Femur (tissue), 1 donor: ENCODE data around the gene MTHFS.
A peak's percentile ranks its signal among the peaks of the same experiment; 100 is the strongest.

Source experiments
- DNase-seq: peaks from one replicate; pipeline ENCODE4 v3.0.0-alpha.2; 2017

MTHFS gene

DNA sequence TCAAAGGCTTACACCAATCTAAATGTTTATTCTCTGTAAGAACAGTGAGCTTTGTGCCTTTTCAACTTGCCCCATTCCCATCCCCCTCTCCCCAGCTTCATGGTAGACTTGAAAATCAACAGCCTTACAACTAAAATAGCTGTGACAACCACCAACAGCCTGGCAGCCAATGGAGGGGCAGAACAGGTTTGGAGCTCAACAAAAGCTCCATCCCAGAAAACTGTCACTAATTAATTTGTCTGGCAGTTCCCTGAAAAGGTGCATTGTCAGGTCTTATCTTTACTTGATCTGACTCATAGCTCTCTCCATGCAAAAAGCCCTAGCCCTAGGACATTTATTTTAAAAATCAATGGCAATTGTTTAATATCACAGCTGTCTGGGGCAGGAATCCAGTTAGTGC, 22.6 kb downstream of the MTHFS start:
- no peak for DNase-seq

DNA sequence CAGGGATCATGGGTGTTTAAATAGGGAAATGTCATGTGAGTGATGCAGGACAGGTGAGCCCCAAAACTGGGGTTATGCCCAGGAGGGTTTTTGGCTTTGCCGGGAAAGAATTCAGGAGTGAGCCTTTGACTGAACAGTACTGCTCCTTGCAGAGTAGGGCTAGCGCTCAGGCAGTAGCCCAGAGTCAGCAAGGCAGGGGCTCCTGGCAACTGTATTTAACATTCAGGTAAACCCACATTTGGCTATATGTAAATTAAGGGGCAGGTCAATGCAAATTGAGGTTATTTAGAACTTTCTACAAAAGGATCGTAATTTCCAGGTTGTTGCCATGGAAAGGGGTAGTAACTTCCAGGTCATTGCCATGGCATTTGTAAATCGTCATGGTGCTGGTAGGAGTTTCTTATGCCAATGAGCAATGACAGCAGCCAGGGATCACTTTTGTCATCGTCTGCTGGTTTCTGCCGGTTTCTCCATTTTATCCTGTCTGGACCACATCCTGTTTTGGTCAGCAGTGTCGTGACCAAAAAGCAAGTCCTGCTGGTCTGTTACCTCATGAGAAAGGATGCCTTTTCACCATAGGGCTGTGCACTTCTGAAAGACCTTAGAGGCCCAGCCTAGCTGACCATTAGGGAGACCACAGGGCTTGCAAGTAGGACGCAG, 24.3 kb downstream of the MTHFS start:
- DNase-seq: peak; percentile 29

DNA sequence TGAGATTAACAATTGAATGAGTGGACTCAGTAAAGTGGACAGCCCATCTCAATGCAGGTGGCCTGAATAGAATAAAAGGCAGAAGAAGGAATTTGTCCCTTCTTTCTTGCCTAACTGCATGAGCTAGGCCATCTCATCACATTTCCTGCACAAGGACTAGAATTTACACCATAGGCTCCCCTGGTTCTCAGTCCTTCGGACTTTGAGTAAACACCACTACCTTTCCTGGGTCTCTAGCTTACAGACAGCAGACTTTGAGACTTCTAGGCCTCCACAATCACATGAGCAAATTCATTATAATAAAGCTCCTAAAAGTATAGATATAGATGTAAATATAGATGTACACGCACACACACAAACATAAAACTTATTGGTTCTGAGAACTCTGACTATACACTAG, 28.3 kb downstream of the MTHFS start:
- no peak for DNase-seq

DNA sequence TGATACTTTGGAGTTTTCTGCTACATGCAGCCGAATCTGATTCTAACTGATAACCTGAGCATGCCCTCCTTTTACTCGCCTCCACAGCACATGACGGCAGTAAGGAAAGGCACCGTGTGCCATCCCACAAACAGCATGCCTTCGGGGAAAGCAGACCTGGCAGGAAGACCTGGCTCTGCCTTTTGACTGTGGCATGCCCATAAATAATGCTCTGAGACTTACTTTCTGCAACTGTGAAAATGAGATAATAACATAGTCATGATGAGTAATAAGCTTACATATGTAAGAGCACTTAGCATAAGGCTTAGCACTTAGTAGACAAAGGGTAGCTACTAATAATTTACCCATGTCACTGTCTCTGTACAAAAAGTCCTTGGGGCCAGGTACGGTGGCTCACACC, 32.9 kb downstream of the MTHFS start:
- DNase-seq: no peak

DNA sequence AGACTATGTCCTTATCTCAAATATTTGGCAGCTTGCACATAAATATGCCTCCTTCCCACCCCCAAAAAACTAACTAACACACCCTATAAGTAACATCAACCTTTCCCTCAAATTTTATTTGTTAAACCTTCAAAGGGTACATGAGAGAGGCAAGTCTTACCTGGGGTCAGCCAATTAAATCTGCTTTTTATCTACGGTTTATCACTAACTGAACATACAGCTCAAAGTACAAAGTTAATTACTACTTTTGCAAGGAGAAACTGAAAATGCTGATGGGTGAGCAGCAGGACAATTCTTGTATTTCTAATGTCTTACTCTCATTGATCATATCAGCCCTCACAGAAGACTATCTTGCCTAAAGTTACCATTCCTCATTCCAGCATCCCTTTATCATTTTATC, 34.6 kb downstream of the MTHFS start:
- DNase-seq: no peak

DNA sequence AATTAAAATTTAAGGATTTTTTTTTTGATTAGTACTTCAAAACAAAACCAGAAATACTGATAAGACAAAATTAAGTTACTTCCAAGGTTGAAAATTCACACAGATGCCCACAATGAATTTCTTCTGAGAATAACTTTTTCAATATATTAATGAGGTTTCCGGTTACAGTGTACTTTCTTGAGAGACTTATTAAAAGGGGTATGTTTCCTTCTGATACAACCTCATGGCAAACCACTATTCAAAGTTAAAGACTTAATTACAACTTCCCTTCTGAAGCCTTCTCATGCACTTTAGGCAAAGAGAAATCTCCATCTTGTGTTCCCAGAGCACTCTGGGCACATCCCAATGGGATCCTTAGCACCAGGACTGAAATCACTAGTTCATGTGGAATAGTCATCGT, 36.2 kb downstream of the MTHFS start:
- no peak for DNase-seq

DNA sequence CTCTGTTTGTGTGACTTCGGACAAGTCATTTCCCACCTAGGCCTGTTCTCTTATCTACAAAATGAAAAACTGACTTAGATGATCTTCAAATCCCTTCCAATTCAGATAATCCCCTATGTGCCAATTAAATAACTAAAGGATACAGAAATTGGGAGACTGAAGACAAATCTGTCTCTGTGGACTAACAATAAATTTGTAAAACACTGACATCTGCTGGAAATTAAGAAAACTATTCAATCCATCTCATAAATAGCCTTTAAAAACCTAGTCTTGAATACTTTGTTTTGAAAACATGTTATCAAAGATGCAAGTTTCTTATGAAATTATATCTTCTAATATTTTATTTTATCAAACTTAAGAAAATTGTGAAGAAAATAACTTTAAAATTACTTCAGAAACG, 38.3 kb downstream of the MTHFS start:
- no peak for DNase-seq

DNA sequence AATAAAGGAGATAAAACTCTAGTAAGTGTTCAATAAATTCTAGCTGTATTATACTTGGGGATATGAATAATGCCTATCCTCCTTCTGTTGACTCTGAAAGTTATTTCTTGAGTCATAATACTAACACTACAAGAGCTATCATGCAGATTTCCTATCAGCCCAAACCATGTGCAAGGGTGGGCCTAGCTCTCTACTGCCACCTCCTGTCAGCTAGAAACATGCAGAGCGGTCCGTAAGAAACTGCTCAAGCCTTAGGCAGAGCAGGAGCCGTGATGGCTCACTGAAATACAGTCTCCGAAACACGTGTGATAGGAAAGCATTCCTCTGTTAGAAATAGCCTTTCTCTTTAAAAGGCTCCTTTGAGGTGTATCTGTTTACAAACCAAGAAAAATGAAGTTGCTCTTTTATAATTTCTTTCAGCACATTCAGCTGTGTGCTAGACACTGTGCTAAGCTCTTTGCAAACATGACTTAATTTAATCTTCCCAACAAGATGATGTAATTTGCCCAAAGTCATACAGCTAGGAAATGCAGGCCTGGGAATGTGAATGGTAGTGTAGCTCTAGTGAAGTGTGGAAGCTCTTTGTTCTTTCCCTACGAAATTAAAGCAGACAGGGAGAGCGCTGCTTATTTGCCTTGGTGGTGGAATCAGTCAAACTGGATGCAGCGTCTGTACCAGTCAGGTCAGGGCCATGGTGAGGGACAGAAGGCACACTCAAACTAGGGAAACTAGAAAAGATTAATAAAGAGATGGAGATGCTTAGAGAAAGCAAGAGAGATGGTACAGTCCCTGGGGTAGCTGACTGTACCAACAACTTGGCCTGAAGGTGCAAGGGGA, 43.1 kb downstream of the MTHFS start:
- DNase-seq: peak; percentile 81

DNA sequence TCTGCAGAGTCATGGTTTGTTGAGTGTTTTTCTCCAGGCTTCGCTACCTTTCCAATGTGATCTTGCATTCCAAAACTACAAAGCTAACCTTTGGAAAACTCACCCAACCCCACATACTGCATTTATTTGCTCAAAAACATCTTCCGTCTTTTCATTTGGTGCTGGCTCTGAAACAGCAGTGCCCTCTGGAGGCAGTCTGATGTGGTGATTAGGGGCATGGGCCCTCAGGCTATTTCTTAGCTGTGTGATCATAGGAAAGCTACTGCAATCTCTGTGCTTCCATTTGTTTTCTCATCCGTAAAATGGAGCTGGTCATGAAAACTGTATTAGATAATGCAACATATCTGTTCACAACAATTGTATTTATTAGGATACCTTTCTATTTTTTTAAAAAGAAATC, 47.0 kb downstream of the MTHFS start:
- DNase-seq: peak; percentile 22

DNA sequence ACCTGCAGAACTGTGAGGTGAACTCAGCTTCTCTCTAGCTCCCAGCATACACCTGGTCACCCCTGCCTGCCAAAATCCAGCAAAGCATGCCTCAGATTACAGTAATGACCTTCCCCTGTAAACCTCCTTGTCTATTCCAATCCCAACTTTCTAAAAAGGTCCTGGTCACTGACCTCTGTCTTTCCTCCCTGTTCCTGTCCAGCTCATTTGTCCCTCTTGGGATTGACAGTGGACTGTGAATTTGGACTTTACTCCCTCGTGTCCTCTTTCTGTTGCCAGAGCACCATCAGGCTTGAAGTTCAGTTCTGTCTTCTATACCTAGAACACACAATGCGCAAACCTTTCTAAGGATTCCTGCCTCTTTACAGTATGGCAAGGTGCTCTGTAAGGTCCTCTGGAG, 50.3 kb downstream of the MTHFS start:
- DNase-seq: no peak

DNA sequence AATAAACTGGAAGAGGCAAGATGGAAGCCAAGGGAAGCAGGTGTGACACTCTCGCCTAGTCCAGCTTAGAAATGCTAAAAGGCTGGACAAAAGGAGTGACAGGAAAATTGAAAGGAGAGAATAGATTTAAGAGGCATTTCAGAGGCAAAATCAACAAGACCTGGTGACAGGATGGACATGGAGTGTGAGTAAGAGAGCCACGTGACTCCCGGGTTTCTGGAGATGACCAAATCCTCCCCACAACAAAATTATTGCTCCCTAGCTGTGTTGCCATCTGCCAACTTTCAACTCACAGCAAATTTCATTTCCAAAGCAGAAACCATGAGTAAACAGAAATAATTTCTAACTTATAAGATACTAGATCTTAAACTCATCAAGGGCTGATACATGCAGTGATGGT, 52.6 kb downstream of the MTHFS start:
- DNase-seq: no peak

DNA sequence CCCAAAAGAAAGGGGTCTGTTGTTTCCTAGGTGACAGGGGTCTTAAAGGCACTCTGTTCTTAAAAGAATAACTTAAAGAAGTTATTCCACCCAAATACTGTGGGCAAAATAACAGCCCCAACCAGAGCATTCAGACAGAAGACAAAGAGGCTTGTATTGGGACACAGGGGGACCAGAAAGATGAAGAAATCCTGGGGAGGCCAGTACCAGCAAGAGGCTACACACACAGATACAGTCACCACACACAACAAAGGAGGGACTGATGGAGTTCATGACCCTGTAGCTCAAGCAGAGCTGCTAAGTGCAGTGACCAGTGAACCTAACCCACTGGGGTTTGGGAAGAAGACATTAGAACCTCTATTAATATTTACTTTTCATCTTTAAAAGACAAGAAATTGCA, 59.0 kb downstream of the MTHFS start:
- no peak for DNase-seq

DNA sequence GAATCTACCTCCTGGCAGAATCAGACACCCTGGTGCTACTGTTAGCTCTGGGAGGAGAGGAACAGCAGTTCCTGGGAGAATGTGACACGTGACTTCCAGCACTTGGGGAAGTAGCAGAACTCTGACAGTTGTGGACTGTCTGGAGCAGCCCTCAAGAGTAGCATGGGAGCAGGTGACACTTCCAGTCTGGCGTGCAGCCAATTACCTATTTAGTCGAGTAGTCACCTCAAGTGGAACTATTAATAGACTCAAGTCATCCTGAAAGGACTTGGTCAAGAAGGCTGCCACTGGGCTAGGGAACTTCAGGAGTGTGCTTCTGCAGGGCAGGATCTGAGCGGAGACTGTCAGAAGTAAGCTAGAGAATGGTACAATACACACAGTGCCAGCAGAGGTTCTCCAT, 62.3 kb downstream of the MTHFS start:
- no peak for DNase-seq

DNA sequence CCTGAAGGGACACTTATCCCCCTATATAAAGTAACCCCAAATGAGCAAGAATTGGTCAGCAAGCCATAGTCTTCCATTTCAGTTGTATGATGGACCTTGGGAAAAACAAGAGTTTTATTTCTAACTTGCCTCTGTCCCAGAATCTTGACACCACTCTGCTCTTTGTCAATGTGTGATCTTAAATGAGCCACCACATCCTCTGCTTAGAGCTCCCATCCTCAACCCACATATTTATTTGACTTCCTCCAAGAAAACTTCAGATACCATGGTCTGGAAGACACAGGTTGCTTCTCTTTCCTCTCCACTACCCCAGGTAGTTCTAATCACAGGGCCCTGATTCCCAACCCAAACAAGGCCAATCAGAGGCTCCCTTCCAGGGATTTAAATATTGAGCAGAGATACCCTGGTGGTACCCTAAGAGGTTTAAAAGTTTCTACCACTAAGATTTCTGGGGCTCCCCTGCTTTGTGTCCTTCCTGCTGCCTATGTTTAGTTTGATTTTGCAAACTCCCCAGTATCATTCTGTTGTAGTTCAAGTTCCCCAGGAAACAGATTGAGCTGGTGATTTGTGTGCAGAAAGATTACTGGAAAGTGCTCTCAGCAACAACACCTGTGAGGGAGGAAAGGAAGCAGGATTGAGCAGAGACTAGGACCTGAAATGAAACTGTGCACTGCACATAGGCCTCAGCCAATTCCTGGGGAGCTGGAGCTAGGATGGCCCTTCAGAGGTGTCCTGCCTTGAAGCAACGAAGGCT, 64.3 kb downstream of the MTHFS start:
- no peak for DNase-seq

DNA sequence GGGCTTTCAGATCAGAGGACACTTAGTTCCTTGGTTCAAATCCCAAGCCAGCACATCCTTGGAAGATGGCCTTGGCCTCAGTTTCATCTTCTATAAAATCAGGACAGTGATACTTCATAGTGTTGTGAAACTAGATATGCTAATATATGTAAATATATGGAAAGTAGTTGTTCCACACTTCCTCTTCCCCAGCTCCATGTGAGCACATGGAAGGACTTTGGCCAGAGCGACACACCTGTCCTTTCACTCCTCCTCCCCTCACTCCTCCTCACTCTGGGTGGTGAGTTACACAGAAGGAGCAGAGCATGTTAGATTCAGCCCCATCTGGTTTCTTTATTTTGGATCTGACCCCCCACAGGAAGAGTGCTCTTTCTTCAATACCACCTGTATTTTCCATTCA, 65.2 kb downstream of the MTHFS start:
- DNase-seq: no peak

DNA sequence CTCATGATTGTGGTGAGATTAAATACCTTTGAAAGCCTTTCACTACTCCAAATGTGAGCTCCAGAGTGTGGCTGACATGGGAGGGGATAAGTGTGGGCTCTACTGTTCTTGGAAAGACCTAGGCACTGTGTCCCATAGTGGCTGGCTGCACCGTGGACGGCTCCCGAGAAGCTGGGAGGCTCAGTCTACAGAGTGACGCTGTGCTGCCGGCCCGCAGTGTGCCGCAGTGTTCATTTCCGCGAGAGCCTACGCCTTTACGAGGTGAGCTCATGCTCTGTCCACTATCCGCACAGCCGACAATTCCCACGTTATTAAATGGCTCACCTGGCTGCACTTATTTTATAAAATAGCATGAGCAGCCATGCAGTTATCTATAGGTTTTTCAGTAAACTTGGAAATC, 66.9 kb downstream of the MTHFS start:
- no peak for DNase-seq

DNA sequence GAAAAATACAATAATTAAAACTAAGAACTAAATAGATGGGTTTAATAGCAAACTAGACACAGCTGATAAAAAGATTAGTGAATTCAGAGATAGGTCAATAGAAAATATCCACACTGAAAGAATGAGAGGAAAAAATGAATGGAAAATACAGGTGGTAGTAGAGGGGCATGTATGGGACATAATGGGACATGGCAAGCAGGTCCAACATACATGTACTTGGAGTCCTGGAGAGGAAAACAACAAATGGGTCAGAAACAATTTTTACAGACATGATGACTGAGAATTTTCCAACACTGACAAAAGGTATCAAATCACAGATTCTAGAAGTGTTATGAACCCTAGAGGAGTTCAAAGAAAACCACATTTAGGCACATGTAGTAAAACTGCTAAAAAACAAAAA, 68.4 kb downstream of the MTHFS start:
- DNase-seq: no peak

DNA sequence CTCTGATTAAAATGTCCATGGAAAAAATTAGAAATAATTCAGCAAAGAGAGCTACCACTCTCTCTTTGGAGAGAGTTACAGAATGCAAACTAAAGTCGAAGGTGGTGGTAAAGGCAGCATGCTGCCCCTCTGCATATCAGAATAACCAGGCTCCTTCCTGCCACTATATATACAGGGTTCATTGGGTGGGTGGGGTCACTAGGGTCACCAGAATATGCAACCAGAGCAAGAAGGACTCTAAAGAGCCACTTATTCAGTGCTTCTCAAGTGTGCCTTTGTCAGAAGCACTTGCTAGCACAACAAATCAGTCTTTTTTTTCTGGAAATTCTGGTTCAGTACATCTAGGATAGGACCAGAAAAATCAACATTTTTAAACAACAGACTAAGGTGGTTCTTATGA, 70.0 kb downstream of the MTHFS start:
- DNase-seq: no peak

DNA sequence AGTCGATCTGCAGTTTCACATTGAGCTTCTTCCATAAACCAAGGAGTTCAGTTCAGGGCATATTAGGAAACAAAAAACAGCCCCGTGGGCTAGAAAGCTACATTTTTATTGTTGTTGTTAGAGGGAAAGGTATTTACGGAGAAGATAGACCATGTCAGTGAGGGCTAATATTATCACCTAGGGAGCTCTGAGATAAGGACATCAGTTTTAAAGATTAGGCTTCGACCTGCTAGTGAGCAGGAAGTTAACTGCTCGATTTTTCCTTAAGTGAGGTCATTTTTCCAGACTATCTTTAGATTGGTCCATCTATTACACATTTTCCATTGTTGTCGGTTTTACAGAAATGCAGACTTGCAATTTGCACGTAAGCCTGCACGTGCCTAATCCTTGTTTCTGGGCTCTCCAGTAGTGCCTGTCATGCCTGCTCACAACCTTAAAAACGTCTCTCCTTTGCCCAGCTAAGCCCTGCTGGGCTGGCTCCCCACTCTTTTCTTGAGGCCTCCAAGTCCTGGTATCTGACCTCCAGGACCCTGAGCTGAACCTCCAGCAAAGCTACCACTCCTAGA, 72.6 kb downstream of the MTHFS start:
- no peak for DNase-seq

DNA sequence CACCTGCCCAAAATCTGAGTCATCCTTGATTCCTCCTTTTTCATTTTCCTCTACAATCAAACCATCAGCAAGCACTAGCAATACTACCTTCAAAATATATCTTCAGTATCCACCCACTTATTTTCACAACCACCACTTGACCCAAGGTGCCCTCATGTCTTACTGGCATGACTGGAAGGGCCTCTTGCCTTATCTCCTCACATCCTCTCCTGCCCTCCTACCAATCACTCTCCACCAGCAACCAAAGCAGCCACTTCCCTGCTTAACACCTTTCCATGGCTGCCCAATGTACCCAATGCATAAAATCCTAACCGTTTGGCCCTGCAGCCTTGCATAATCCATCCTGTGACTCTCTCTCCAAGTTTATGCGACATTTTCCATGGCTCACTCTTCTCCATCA, 76.0 kb downstream of the MTHFS start:
- DNase-seq: no peak

DNA sequence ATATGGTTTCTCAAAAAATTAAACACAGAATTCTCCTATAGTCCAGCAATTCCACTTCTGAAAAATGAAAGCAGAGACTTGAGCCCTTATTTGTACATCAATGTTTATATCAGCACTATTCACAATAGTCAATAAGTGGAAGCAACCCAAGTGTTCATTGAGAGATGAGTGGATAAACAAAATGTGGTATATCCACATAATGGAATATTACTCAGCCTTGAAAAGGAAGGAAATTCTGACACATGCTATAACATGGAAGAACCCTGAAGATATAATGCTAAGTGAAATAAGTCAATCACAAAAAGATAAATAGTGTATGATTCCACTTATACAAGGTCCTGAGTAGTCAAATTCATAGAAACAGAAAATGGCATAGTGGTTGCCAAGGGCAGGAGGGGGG, 76.6 kb downstream of the MTHFS start:
- no peak for DNase-seq

DNA sequence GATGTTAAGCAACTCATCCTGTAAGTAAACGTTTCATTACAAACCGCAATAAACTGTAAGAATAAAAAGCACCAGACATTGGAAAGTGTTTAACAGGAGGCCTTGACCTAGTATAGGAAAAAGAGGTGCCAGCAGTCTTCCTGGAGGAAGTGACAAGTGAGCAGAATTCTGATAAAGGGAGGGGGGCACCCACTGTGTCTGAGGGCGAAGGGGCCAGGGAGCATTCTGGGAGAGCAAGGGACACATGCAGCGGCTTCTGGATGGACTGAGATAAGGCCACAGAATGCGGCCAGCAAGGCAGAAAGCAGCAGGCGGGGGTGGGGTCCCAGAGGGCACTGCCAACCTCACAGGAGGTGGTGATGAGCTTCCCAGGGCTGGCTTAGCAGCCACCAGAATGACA, 80.2 kb downstream of the MTHFS start:
- DNase-seq: no peak

DNA sequence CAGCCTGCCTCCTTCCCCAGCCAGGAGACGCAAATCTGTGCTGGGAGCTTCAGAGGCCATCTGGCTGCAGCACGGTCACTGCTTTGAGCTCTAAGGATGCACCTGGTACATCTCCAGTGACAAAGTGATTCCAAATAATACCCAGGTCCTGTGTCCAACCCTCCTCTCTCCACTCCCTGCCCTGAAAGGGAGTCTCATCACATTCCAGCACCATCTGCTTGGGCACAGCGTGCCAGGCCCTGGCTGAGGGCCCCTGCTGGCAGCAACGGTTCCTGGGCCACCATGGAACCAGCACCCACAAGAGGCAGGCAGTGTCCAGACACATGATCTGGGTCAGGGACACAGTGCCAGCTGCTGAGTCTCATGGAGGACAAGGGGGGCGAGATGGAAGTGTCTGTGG, 81.3 kb downstream of the MTHFS start:
- DNase-seq: no peak

DNA sequence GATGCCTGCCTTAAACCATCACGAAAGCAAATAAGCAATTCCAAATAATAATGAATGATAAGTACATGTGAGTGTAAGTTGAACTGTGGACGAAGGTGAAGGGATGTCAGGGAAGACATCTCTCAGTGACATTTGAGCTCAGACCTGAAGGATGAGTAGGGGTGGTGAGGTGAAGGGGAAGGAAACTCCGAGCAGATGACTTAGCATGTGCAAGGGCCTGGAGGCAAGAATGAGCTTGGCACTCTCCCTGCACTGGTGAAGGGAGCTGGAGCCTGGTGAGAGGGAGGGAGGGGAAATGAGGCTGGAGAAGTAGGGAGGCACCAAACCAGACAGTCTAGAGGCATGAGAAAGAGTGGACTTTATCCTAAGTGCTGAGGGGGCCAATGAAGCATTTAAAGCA, 84.3 kb downstream of the MTHFS start:
- DNase-seq: no peak
